ENCODE data around the gene KIAA0825.
A peak's percentile ranks its signal among the peaks of the same experiment; 100 is the strongest.
"Not testable (repeated sequence)": the region's sequence is repeated elsewhere in the genome, so short reads cannot be mapped to it uniquely, and the experiment has no call there.

The KIAA0825 gene

GRCh38 chr5:94154672-94155071, 463.7 kb downstream of the KIAA0825 start:
- Histone ChIP-seq H3K27ac (ENCODE audit: low read depth, low read length) (no peak overlapping the region), H3K36me3 (ENCODE audit: control insufficient read depth, insufficient read depth, low read length) (no peaks in the 10 kb centered on the region), H3K9ac (ENCODE audit: low read length) (no peak overlapping the region), H3K4me1 (ENCODE audit: control insufficient read depth, insufficient read depth, low read length) (no peaks in the 10 kb centered on the region), H3K27me3 (ENCODE audit: control insufficient read depth, insufficient read depth, low read length) (no peaks in the 10 kb centered on the region), H3K4me3 (ENCODE audit: low read length) (no peak overlapping the region)

DNA sequence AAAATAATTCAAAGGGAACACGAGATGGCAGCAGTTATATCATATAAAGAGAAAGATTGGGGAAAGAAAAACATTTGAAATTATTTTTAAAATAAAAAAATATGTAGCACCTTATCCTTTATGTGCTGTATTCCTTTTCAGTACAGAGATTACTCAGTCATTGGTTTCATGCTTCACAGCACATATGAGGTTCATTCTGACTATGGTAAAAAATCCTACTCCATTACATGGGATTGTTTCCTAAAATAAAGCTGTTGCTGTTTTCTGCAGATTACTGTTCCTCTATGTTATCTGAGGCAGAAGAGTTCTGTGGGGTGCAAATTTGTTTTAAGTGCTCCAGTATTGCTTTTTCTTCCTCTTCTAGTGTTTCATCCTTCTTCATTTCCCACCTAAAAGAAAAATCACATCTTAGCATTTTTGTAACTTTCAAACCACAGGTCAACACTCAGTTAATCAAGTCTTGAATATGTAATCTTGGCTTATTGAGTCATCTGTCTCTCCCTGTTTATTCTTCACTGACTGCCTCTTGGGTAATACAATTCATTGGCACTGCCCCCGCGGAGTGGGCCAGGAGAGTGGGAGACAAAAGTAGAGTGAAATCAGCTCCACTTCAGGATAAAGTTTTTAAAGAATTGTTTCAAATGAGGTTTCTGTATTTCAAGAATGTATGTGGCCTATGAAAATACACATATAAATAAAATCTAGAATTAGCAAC, 464.5 kb downstream of the KIAA0825 start:
- Histone ChIP-seq H3K4me1 (ENCODE audit: control insufficient read depth, insufficient read depth, low read length) (no peaks in the 10 kb centered on the region), H3K27ac (ENCODE audit: low read depth, low read length) (no peak overlapping the region), H3K9ac (ENCODE audit: low read length) (no peak overlapping the region), H3K4me3 (ENCODE audit: low read length) (no peak overlapping the region), H3K27me3 (ENCODE audit: control insufficient read depth, insufficient read depth, low read length) (no peaks in the 10 kb centered on the region), H3K36me3 (ENCODE audit: control insufficient read depth, insufficient read depth, low read length) (no peaks in the 10 kb centered on the region)

GRCh38 chr5:94143621-94144020, 474.8 kb downstream of the KIAA0825 start:
- not testable (repeated sequence) for H3K27me3 ChIP-seq (ENCODE audit: control insufficient read depth, insufficient read depth, low read length); H3K4me1 ChIP-seq (ENCODE audit: control insufficient read depth, insufficient read depth, low read length); H3K36me3 ChIP-seq (ENCODE audit: control insufficient read depth, insufficient read depth, low read length); H3K27ac ChIP-seq (ENCODE audit: low read depth, low read length); H3K9ac ChIP-seq (ENCODE audit: low read length); H3K4me3 ChIP-seq (ENCODE audit: low read length)

DNA sequence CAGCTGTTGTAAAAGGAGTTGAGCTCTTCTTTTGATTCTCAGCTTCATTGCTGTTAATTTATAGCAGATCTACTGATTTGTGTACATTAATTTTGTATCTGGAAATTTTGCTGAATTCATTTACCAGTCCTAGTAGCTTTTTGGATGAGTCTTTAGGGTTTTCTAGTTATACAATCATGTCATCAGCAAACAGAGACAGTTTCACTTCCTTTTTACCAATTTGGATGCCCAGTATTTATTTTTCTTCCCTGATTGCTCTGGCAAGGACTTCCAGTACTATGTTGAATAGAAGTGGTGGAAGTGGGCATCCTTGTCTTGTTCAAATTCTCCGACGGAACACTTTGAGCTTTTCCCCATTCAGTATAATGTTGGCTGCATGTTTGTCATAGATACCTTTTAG, 478.1 kb downstream of the KIAA0825 start:
- Histone ChIP-seq H3K4me1 (ENCODE audit: control insufficient read depth, insufficient read depth, low read length) (no peaks in the 10 kb centered on the region), H3K9ac (ENCODE audit: low read length) (no peak overlapping the region), H3K27me3 (ENCODE audit: control insufficient read depth, insufficient read depth, low read length) (no peaks in the 10 kb centered on the region), H3K36me3 (ENCODE audit: control insufficient read depth, insufficient read depth, low read length) (no peaks in the 10 kb centered on the region), H3K4me3 (ENCODE audit: low read length) (no peak overlapping the region), H3K27ac (ENCODE audit: low read depth, low read length) (no peak overlapping the region)

GRCh38 chr5:94130077-94130476, 488.3 kb downstream of the KIAA0825 start:
- no peak overlapping the region for H3K4me3 ChIP-seq (ENCODE audit: low read length)
- no peaks in the 10 kb centered on the region for H3K27me3 ChIP-seq (ENCODE audit: control insufficient read depth, insufficient read depth, low read length)
- no peak overlapping the region for H3K27ac ChIP-seq (ENCODE audit: low read depth, low read length)
- no peak overlapping the region for H3K9ac ChIP-seq (ENCODE audit: low read length)
- H3K4me1 ChIP-seq (ENCODE audit: control insufficient read depth, insufficient read depth, low read length), result no peaks in the 10 kb centered on the region
- H3K36me3 ChIP-seq (ENCODE audit: control insufficient read depth, insufficient read depth, low read length), result no peaks in the 10 kb centered on the region

- no peak overlapping the region for H3K27ac ChIP-seq (ENCODE audit: low read depth, low read length)
- no peaks in the 10 kb centered on the region for H3K27me3 ChIP-seq (ENCODE audit: control insufficient read depth, insufficient read depth, low read length)
- no peaks in the 10 kb centered on the region for H3K36me3 ChIP-seq (ENCODE audit: control insufficient read depth, insufficient read depth, low read length)
- no peak overlapping the region for H3K4me3 ChIP-seq (ENCODE audit: low read length)
- no peaks in the 10 kb centered on the region for H3K4me1 ChIP-seq (ENCODE audit: control insufficient read depth, insufficient read depth, low read length)
- no peak overlapping the region for H3K9ac ChIP-seq (ENCODE audit: low read length)
These were observed 493.3 kb downstream of the KIAA0825 start for GRCh38 chr5:94125107-94125506.

DNA sequence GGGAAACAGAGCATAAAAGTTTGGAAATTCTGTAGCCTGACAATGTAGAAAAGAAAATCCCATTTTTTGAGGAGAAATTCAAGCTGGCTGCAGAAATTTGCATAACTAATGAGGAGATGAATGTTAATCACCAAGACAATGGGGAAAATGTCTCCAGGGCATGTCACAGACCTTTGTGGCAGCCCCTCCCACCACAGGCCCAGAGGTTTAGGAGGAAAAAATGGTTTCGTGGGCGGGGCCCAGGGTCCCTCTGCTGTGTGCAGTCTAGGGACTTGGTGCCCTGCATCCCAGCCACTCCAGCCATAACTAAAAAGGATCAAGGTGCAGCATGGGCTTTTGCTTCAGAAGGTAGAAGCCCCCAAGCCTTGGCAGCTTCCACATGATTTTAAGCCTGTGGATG, 502.1 kb downstream of the KIAA0825 start:
- H3K4me1 ChIP-seq (ENCODE audit: control insufficient read depth, insufficient read depth, low read length); H3K9ac ChIP-seq (ENCODE audit: low read length); H3K27ac ChIP-seq (ENCODE audit: low read depth, low read length); H3K36me3 ChIP-seq (ENCODE audit: control insufficient read depth, insufficient read depth, low read length); H3K27me3 ChIP-seq (ENCODE audit: control insufficient read depth, insufficient read depth, low read length); H3K4me3 ChIP-seq (ENCODE audit: low read length): not testable (repeated sequence)

DNA sequence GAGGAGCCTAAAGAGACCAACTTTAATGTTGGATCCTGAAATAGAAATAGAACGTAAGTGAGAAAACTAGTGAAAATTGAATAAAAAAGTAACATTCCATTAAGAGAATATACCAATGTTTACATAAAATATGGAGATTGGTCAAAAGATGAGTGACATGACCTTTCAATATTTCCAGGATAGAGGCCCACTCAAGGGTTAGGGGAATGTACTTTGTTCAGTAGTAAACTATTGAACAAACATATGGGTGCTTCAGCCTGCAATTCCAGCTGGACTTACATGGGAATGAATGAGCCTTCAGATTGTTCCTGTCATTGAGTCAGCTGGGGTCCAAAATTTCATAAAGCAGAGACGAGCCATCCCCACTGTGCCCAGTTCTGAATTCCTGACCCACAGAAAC, 505.3 kb downstream of the KIAA0825 start:
- no peak overlapping the region for H3K4me3 ChIP-seq (ENCODE audit: low read length)
- no peak overlapping the region for H3K27ac ChIP-seq (ENCODE audit: low read depth, low read length)
- no peaks in the 10 kb centered on the region for H3K27me3 ChIP-seq (ENCODE audit: control insufficient read depth, insufficient read depth, low read length)
- H3K4me1 ChIP-seq (ENCODE audit: control insufficient read depth, insufficient read depth, low read length), result peaks cover 4% of the 10 kb centered on the region
- no peaks in the 10 kb centered on the region for H3K36me3 ChIP-seq (ENCODE audit: control insufficient read depth, insufficient read depth, low read length)
- no peak overlapping the region for H3K9ac ChIP-seq (ENCODE audit: low read length)

- Histone ChIP-seq H3K4me1 (ENCODE audit: control insufficient read depth, insufficient read depth, low read length) (peaks cover 4% of the 10 kb centered on the region), H3K27me3 (ENCODE audit: control insufficient read depth, insufficient read depth, low read length) (no peaks in the 10 kb centered on the region), H3K9ac (ENCODE audit: low read length) (peak overlapping the region; percentile 91), H3K27ac (ENCODE audit: low read depth, low read length) (peak overlapping the region; percentile 89), H3K4me3 (ENCODE audit: low read length) (peak overlapping the region; percentile 97), H3K36me3 (ENCODE audit: control insufficient read depth, insufficient read depth, low read length) (no peaks in the 10 kb centered on the region)
These were observed 507.0 kb downstream of the KIAA0825 start for GRCh38 chr5:94111209-94112004.

- H3K4me1 ChIP-seq (ENCODE audit: control insufficient read depth, insufficient read depth, low read length), result no peaks in the 10 kb centered on the region
- H3K4me3 ChIP-seq (ENCODE audit: low read length), result no peak overlapping the region
- no peaks in the 10 kb centered on the region for H3K27me3 ChIP-seq (ENCODE audit: control insufficient read depth, insufficient read depth, low read length)
- H3K36me3 ChIP-seq (ENCODE audit: control insufficient read depth, insufficient read depth, low read length), result no peaks in the 10 kb centered on the region
- H3K9ac ChIP-seq (ENCODE audit: low read length), result no peak overlapping the region
- no peak overlapping the region for H3K27ac ChIP-seq (ENCODE audit: low read depth, low read length)
These were observed 514.7 kb downstream of the KIAA0825 start for GRCh38 chr5:94103514-94104245.

Measured in rectal smooth muscle tissue (tissue), 1 donor.